ENCODE results near the gene SYCP3. TPM values are rescaled to one million over a fixed set of nuclear protein-coding genes. Genes with fewer than 3 reads are reported as not detected.

Gene SYCP3
- 0.25 TPM for total RNA-seq
- polyA plus RNA-seq (ENCODE audit: insufficient read depth, low read depth, low replicate concordance) = 0.54 TPM
- long read RNA-seq, donor 1 = 0 reads
- long read RNA-seq, donor 2 = 0 reads
- long read RNA-seq, donor 3, partial matches to known transcripts = 37 of 65 reads
- long read RNA-seq, donor 3, other reads (novel, unspliced or antisense) = 28 of 65 reads
- long read RNA-seq, donor 4 = 0 reads
- long read RNA-seq, donor 5 = 0 reads
- long read RNA-seq, donor 6 = 0 reads
- long read RNA-seq, donor 7 = 0 reads
- long read RNA-seq, donor 8 = 0 reads
- long read RNA-seq, donor 9, partial matches to known transcripts = 49 of 58 reads
- long read RNA-seq, donor 9, other reads (novel, unspliced or antisense) = 9 of 58 reads
- long read RNA-seq, donor 10 = 0 reads

DNA sequence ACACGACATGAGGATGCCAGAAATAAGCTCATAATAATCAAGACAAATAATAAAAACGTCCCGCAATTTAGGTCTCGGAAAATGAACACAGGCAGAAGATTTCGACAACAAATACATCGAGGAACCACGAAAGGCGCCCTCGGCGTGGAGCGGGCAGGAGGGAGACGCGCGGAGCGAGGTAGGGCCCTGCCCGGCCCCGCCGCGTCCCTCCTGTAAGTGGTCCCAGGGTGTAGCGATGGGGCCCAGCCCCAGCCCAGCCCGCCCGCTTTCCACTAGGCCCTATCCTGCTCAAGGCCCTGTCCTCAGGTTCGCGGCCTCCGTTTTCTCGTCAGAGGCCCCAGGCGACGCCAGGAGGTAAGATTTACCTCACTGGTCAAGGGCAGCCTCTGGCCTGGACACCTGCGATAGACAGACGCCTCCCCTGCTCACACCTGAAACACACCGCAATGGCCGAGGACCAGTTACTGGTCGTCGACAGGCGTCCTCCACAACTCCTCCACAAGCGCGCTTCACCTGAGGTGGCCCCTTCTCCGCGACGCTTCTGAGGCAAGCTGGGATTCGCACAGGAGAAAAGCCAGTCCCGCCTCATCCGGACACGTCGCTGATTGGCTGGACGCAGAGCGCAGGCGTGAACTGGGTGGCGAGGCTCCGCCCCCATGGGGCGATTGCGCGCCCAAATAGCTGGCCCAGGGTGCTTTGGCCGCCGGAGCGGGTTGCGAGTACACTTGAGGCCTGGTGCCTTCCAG, at the start of gene SYCP3:
TSS of gene SYCP3 (minus strand) at position 543 of the 746 bp plus-strand sequence. CDS start 1,527 bp downstream, outside the sequence.
- DNase-seq (peak in 1 of 5 donors; percentile 39), FAIRE-seq (no peak)
- no peaks in the 10 kb centered on the region for H3K9me3 ChIP-seq (ENCODE audit: control insufficient read depth in 2 of 3, insufficient read depth in 1 of 3, low read length in 3 of 3)
- TF ChIP-seq, protein P1, sequence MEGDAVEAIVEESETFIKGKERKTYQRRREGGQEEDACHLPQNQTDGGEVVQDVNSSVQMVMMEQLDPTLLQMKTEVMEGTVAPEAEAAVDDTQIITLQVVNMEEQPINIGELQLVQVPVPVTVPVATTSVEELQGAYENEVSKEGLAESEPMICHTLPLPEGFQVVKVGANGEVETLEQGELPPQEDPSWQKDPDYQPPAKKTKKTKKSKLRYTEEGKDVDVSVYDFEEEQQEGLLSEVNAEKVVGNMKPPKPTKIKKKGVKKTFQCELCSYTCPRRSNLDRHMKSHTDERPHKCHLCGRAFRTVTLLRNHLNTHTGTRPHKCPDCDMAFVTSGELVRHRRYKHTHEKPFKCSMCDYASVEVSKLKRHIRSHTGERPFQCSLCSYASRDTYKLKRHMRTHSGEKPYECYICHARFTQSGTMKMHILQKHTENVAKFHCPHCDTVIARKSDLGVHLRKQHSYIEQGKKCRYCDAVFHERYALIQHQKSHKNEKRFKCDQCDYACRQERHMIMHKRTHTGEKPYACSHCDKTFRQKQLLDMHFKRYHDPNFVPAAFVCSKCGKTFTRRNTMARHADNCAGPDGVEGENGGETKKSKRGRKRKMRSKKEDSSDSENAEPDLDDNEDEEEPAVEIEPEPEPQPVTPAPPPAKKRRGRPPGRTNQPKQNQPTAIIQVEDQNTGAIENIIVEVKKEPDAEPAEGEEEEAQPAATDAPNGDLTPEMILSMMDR (IDR thresholded peaks at IDR 0.05; ENCODE audit: borderline replicate concordance, extremely low read depth, insufficient read depth) = no peak
- no peak within 1 kb of the TSS for H3K4me3 ChIP-seq (ENCODE audit: low read length in 3 of 3)
- H3K4me1 ChIP-seq (ENCODE audit: control insufficient read depth in 2 of 3, insufficient read depth in 2 of 3, low read depth in 1 of 3, low read length in 3 of 3) = peaks cover 0 to 7% (median 0%) of the 10 kb centered on the region in 3 donors
- peaks cover 0 to 7% (median 5%) of the 10 kb centered on the region in 3 donors for H3K36me3 ChIP-seq (ENCODE audit: control insufficient read depth in 2 of 3, insufficient read depth in 3 of 3, low read length in 3 of 3)
- H3K27ac ChIP-seq (ENCODE audit: low read depth in 2 of 2, low read length in 2 of 2) = no peak within 1 kb of the TSS
- H3K9ac ChIP-seq (ENCODE audit: low read length in 3 of 3) = no peak within 1 kb of the TSS
- H3K27me3 ChIP-seq (ENCODE audit: control insufficient read depth, insufficient read depth, low read length) = no peaks in the 10 kb centered on the region
- intact Hi-C loops (cut with DNase I) = no loop called here

DNA sequence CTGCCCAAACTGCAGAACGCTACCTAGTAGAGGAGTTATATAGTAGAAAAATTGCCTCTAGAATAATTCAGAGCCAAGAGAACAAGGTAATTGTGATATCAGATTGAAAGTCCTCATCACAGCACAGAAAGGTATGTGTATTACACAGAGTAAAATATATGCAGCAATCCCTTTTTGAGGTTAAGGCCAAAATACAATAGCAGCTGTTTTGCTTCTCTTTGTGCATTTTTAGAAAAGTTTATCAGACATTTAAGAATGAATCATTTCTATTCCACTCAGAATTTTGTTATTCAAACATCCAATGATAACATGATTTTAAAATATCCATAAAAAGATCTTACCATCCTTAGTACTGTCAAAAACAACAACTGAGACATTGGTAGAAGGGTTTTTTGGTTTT, 46.4 kb upstream of the SYCP3 start:
- TF ChIP-seq, protein P1 (IDR thresholded peaks at IDR 0.05; ENCODE audit: borderline replicate concordance, extremely low read depth, insufficient read depth) = no peak
- DNase-seq (no peak), FAIRE-seq (no peak)
- Histone ChIP-seq H3K4me3 (ENCODE audit: low read length in 3 of 3) (no peak overlapping the region), H3K4me1 (ENCODE audit: control insufficient read depth in 2 of 3, insufficient read depth in 2 of 3, low read depth in 1 of 3, low read length in 3 of 3) (no peaks in the 10 kb centered on the region), H3K27me3 (ENCODE audit: control insufficient read depth, insufficient read depth, low read length) (no peaks in the 10 kb centered on the region), H3K36me3 (ENCODE audit: control insufficient read depth in 2 of 3, insufficient read depth in 3 of 3, low read length in 3 of 3) (peaks cover 0 to 8% (median 0%) of the 10 kb centered on the region in 3 donors), H3K9ac (ENCODE audit: low read length in 3 of 3) (no peak overlapping the region), H3K27ac (ENCODE audit: low read depth in 2 of 2, low read length in 2 of 2) (no peak overlapping the region), H3K9me3 (ENCODE audit: control insufficient read depth in 2 of 3, insufficient read depth in 1 of 3, low read length in 3 of 3) (no peaks in the 10 kb centered on the region)
- intact Hi-C loops (cut with DNase I) = no loop called here

DNA sequence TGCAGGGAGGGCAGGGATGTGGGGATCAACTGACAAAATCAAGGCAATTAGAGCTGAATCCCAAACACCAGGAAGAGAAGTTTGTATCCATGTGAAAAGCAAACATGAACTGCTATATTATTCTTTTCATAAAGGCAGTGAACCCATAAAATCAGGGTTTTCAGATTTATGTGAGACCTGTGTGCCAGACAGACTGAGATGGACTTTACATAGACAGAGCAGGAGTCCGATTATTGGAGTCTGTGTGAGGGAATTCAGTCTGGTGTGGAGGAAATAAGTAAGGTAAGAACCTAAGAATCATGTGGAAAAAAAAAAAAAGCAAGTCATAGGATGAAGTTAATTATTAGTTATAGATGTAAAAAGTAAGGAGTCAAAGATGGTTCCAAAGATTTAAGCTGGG, 45.1 kb upstream of the SYCP3 start:
- no peaks in the 10 kb centered on the region for H3K9me3 ChIP-seq (ENCODE audit: control insufficient read depth in 2 of 3, insufficient read depth in 1 of 3, low read length in 3 of 3)
- peaks cover 0 to 8% (median 0%) of the 10 kb centered on the region in 3 donors for H3K36me3 ChIP-seq (ENCODE audit: control insufficient read depth in 2 of 3, insufficient read depth in 3 of 3, low read length in 3 of 3)
- DNase-seq = peak in 1 of 5 donors; percentile 8
- H3K4me1 ChIP-seq (ENCODE audit: control insufficient read depth in 2 of 3, insufficient read depth in 2 of 3, low read depth in 1 of 3, low read length in 3 of 3) = no peaks in the 10 kb centered on the region
- no peak overlapping the region for H3K27ac ChIP-seq (ENCODE audit: low read depth in 2 of 2, low read length in 2 of 2)
- no peaks in the 10 kb centered on the region for H3K27me3 ChIP-seq (ENCODE audit: control insufficient read depth, insufficient read depth, low read length)
- no peak for FAIRE-seq
- H3K4me3 ChIP-seq (ENCODE audit: low read length in 3 of 3) = no peak overlapping the region
- intact Hi-C loops (cut with DNase I) = no loop called here
- TF ChIP-seq, protein P1 (IDR thresholded peaks at IDR 0.05; ENCODE audit: borderline replicate concordance, extremely low read depth, insufficient read depth) = no peak
- no peak overlapping the region for H3K9ac ChIP-seq (ENCODE audit: low read length in 3 of 3)

Data from kidney (tissue), 22 donors.